ENCODE measurements around the gene GPD1L.

DNA sequence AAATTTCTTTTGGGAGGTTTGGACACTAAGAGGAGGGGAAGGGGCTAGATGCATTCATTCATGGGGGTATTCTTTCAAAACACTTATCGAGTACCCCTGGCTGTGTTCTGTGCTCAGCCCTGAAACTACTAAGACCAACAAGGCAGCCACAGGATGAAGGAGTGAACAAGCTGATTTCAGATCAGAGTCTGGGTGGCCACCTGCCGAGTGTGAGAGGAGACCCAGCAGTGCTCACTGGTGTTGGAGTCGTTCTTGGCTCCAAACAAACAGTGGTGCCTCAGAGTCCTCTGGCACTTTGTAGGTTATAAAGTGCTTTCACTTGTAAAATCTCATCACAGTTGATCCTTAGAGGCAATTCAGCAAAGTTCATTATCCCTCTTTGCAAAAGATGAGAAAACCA, 83.3 kb downstream of the GPD1L start:
- TF ChIP-seq CTCF (conservative IDR thresholded peaks at IDR 0.05) (no peak), ZFX (IDR thresholded peaks at IDR 0.05) (no peak)

Measured in C4-2B (cell line).